Activated CD4-positive, alpha-beta memory T cell treated with anti-CD3 and anti-CD28 coated beads, Interleukin-2, amount 10 ng/mL, durations not matched to agents 7 days and 5 days (primary cell): ENCODE data around the gene DNAH10. TPM values are rescaled to one million over a fixed set of nuclear protein-coding genes. Genes with fewer than 3 reads are reported as not detected.

Experiments
- CTCF ChIA-PET: fragments of 350-600 bp; sonication (Branson Sonifier 250); formaldehyde crosslinking; loops from one replicate; lab custom pipeline; 2021; ENCODE audit warnings: antibody characterized with exemption, inconsistent platforms; lab: Charles Lee
- POLR2A ChIA-PET: fragments of 350-600 bp; sonication (Branson Sonifier 250); formaldehyde crosslinking; loops from one replicate; lab custom pipeline; 2021; ENCODE audit warnings: antibody characterized with exemption; lab: Charles Lee
- DNase-seq: peaks from one replicate; pipeline ENCODE4 v3.0.0-alpha.2; 2020
- H3K27ac Mint-ChIP-seq: one replicate; pipeline ENCODE4 v1.8.0; 2021; ENCODE audit warnings: mild to moderate bottlenecking, mixed read lengths
- H3K27me3 Mint-ChIP-seq: one replicate; pipeline ENCODE4 v1.8.0; 2021; ENCODE audit warnings: mixed read lengths
- H3K36me3 Mint-ChIP-seq: one replicate; pipeline ENCODE4 v1.8.0; 2021; ENCODE audit warnings: low read depth, mixed read lengths
- H3K4me1 Mint-ChIP-seq: one replicate; pipeline ENCODE4 v1.8.0; 2021; ENCODE audit warnings: mixed read lengths
- H3K4me3 Mint-ChIP-seq: one replicate; pipeline ENCODE4 v1.8.0; 2021; ENCODE audit warnings: mild to moderate bottlenecking, mixed read lengths
- H3K9me3 Mint-ChIP-seq: one replicate; pipeline ENCODE4 v1.8.0; 2021; ENCODE audit warnings: mixed read lengths
- total RNA-seq, 2 experiments: library from RNA; stranded (reverse); gene quantifications; one replicate each; pipeline ENCODE4 v1.2.3, GENCODE V29; 2021

Gene DNAH10, protein sequence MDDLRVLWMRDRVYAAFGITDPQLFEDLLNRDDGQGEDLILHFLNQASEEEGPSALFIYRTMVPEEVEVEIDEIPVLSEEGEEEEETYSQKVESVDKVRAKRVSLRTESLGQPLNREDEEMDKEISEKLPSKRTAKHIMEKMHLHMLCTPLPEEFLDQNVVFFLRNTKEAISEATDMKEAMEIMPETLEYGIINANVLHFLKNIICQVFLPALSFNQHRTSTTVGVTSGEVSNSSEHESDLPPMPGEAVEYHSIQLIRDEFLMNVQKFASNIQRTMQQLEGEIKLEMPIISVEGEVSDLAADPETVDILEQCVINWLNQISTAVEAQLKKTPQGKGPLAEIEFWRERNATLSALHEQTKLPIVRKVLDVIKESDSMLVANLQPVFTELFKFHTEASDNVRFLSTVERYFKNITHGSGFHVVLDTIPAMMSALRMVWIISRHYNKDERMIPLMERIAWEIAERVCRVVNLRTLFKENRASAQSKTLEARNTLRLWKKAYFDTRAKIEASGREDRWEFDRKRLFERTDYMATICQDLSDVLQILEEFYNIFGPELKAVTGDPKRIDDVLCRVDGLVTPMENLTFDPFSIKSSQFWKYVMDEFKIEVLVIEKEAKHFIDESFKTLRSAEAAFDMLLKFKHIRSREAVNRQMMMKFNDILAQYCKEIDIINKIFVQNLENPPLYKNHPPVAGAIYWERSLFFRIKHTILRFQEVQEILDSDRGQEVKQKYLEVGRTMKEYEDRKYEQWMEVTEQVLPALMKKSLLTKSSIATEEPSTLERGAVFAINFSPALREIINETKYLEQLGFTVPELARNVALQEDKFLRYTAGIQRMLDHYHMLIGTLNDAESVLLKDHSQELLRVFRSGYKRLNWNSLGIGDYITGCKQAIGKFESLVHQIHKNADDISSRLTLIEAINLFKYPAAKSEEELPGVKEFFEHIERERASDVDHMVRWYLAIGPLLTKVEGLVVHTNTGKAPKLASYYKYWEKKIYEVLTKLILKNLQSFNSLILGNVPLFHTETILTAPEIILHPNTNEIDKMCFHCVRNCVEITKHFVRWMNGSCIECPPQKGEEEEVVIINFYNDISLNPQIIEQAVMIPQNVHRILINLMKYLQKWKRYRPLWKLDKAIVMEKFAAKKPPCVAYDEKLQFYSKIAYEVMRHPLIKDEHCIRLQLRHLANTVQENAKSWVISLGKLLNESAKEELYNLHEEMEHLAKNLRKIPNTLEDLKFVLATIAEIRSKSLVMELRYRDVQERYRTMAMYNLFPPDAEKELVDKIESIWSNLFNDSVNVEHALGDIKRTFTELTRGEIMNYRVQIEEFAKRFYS (N-terminal part only)
- total RNA-seq: under 1 TPM in 1 of 2 experiments, not detected in 1; 0.13 TPM

DNA sequence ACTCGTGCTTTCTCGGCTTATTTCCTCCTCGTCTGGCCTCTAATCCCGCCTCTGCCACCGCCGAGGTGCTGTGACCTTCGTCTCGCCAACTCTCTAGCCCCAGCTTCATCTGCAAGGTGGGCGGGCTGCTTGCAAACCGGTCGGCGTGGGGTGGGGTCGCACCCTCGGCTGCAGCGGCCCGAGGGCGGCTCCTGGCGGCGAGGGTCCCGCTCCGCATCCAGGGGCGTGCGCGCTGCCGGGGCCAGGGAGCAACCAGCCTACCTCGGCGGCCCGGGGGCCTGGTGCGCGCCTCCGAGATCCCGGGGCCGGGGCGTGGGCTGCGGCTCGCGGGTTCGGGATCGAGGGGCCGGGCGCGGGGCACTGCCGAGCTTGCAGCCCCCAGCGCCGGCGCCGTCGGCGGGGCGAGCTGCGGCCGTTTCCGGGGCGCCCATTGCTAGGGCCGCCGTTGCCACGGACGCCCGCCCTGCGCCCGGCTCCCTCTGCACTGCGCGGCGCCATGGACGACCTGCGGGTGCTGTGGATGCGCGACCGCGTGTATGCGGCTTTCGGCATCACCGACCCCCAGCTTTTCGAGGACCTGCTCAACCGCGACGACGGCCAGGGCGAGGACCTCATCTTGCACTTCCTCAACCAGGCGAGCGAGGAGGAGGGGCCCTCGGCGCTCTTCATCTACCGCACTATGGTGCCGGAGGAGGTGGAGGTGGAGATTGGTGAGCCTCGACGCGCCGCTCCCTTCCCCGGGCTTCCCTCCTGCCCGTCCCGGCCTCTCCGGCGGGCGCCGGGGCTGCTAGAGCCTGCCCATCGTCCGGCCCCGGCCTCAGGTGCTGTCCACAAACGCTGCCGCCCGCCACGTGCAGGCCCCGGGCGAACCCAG lies at the start of gene DNAH10:
TSS of gene DNAH10 (plus strand) at position 461 of the 874 bp plus-strand sequence. CDS start at position 497, 36 bp downstream.
- ChIA-PET CTCF (no interaction called here), POLR2A (interaction anchor here (0.6 to 0.9 kb wide), 2 partner anchors 50 to 200 kb away, joined by 5 read pairs; partner anchors contain the start of gene ATP6V0A2)
- no peaks in the 10 kb centered on the region for H3K9me3 Mint-ChIP-seq
- peaks cover 7% of the 10 kb centered on the region for H3K36me3 Mint-ChIP-seq
- peaks cover 12% of the 10 kb centered on the region for H3K27me3 Mint-ChIP-seq
- peaks cover 7% of the 10 kb centered on the region for H3K4me1 Mint-ChIP-seq
- peak within 1 kb of the TSS; percentile 72 for H3K4me3 Mint-ChIP-seq
- no peak within 1 kb of the TSS for H3K27ac Mint-ChIP-seq
- DNase-seq: peak; percentile 27

DNA sequence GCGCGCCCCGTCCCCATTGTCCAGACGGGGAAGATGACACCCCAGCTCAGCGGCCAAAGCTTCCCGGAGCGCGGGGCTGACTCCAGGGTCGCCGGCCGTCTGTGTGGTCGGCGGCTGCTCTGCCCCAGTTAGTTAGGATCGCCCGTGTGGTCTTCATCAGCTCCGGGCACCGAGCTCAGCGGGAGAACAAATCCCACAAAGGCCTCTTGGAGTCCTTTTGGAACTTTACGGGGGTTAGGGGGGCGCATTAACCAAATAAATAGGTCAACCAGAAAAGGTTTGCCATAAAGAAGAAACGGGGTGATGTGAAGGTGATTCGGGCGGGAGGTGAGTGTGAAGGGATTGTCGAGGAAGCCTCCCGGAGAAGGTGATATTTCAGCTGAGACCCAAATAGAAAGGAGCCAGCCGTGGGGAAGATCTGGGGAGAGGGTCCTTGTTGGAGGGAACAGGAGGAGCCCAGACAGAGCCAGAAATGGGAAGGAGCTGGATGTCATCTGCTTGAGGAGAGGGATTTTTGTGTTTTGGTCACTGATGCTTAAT lies 49.3 kb upstream of the DNAH10 start:
- peak overlapping the region; percentile 81 for H3K27ac Mint-ChIP-seq
- peaks cover 4% of the 10 kb centered on the region for H3K36me3 Mint-ChIP-seq
- no peaks in the 10 kb centered on the region for H3K9me3 Mint-ChIP-seq
- H3K4me1 Mint-ChIP-seq: peaks cover 40% of the 10 kb centered on the region
- CTCF ChIA-PET: interaction anchor here (0.5 to 2.2 kb wide), 7 partner anchors 10 to 401 kb away, joined by 3 to 7 read pairs (median 4); partner anchors contain the start of genes SBNO1 and TCTN2
- H3K27me3 Mint-ChIP-seq: no peaks in the 10 kb centered on the region
- H3K4me3 Mint-ChIP-seq: peak overlapping the region; percentile 89
- POLR2A ChIA-PET: interaction anchor here (0.7 to 4.4 kb wide), 21 partner anchors 10 to 982 kb away, joined by 3 to 25 read pairs (median 5); partner anchors contain the start of genes DDX55, DNAH10, EIF2B1 and GTF2H3
- peak; percentile 18 for DNase-seq

DNA sequence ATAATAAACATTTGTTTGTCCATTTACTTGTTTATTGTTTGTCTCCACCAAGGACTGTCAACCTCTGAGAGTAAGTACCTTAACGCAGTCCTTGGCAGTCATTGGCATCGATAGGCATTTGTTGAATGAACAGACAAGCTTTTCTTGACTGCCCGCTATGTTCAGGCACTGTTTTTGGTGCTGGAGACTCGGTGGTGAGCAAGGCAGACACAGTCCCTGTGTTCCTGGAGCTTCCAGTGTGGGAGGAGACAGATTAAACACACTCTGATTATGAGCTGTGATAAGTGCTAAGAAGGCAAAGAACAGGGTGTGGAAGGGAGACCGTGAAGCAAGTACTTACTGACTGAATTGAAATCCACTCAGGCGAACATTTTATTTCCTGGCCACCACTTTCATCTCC lies 48.7 kb upstream of the DNAH10 start:
- CTCF ChIA-PET: interaction anchor here (0.5 to 2.2 kb wide), 4 partner anchors 9 to 402 kb away, joined by 3 to 7 read pairs (median 4); partner anchors contain the start of gene TCTN2
- Mint-ChIP-seq H3K36me3 (peaks cover 4% of the 10 kb centered on the region), H3K27ac (peak overlapping the region; percentile 81), H3K4me3 (peak overlapping the region; percentile 89), H3K4me1 (peaks cover 40% of the 10 kb centered on the region), H3K9me3 (no peaks in the 10 kb centered on the region), H3K27me3 (no peaks in the 10 kb centered on the region)
- peak; percentile 22 for DNase-seq
- POLR2A ChIA-PET: interaction anchor here (0.7 to 4.4 kb wide), 12 partner anchors 11 to 981 kb away, joined by 3 to 25 read pairs (median 3); partner anchors contain the start of genes DDX55, EIF2B1, GTF2H3 and MPHOSPH9

DNA sequence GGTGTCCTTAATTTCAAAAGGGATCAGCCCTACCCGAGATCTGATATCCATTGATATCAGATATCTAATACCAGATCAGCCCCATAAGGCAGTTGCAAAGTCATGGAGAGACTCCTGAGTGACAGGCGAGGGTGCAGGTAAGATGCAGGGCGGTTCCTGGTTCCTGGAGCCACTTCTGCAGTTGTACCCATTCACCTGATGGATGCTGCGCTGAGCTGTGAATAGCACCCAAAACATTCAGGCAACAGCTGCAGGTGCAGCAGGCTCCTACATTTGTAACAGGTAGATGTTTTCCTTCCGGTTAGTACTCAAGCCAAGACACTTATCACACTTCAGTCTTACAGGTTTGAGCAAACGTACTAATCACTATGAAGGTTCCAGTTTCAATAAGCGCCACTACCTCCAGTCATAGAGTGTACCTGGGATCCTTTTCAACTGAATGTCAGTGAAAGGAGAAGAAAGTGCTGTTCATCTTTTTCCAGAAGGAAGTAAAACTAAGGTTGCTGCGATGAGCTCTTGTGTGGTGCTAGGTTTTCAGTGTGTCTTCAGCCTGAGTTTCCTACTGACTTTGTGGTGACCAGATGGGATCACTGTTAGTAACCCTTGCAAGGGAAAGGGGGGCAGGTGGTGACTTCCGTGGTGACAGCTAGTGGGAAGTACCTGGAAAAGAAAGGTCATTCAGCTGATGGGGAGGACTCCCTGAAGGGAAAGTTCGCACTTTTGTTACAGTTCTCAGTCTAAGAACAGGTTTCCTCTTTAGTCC lies 48.1 kb upstream of the DNAH10 start:
- Mint-ChIP-seq H3K27ac (peak overlapping the region; percentile 81), H3K4me3 (peak overlapping the region; percentile 89), H3K9me3 (no peaks in the 10 kb centered on the region), H3K27me3 (no peaks in the 10 kb centered on the region), H3K36me3 (peaks cover 4% of the 10 kb centered on the region), H3K4me1 (peaks cover 40% of the 10 kb centered on the region)
- ChIA-PET CTCF (interaction anchor here (0.9 to 1.5 kb wide), 4 partner anchors 8 to 349 kb away, joined by 3 to 4 read pairs (median 3); partner anchors contain the start of gene SBNO1), POLR2A (interaction anchor here (0.9 to 4.4 kb wide), 10 partner anchors 11 to 485 kb away, joined by 3 to 25 read pairs (median 4); partner anchors contain the start of genes DDX55, EIF2B1, GTF2H3 and MPHOSPH9)
- peak; percentile 29 for DNase-seq

DNA sequence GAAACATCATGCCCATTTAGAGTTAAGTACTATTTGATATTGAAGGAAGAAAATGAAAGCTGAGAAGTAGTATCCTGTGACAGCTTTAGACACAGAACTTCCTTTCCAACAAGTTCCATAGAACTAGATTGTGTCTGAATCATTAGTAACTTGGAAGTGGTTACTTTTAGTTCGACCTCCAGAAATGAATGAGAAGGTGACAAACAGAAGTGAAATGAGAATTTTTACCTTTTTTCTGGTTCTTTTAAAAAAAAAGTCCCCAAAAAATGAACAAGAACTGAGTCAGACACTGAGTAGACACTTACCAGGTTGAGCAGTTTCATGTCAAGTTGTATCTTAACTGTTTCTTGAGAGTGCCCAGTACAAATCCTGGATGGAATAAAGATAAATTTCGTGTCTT lies 46.9 kb upstream of the DNAH10 start:
- no peaks in the 10 kb centered on the region for H3K9me3 Mint-ChIP-seq
- peak overlapping the region; percentile 89 for H3K4me3 Mint-ChIP-seq
- H3K27ac Mint-ChIP-seq: peak overlapping the region; percentile 81
- POLR2A ChIA-PET: interaction anchor here (0.5 to 4.4 kb wide), 5 partner anchors 9 to 483 kb away, joined by 3 to 25 read pairs (median 4); partner anchors contain the start of gene DDX55
- H3K36me3 Mint-ChIP-seq: peaks cover 7% of the 10 kb centered on the region
- H3K27me3 Mint-ChIP-seq: no peaks in the 10 kb centered on the region
- peaks cover 51% of the 10 kb centered on the region for H3K4me1 Mint-ChIP-seq
- CTCF ChIA-PET: interaction anchor here (1.5 kb wide), 1 partner anchor 83 kb away, joined by 3 read pairs; no protein-coding TSS in a partner anchor
- DNase-seq: no peak

DNA sequence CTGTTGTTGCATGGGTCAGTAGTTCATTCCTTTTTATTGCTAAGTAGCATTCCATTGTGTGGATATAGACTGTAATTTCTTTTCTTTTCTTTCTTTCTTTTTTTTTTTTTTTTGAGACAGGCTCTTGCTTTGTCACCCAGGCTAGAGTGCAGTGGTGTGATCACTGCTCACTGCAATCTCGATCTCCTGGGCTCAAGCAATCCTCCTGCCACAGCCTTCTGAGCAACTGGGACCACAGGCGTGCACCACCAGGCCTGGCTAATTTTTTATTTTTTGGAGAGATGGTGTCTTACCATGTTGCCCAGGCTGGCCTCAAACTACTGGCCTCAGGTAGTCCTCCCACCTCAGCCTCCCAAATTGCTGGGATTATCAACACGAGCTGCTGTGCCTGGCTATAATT lies 44.8 kb upstream of the DNAH10 start:
- no peaks in the 10 kb centered on the region for H3K9me3 Mint-ChIP-seq
- peaks cover 51% of the 10 kb centered on the region for H3K4me1 Mint-ChIP-seq
- no peaks in the 10 kb centered on the region for H3K27me3 Mint-ChIP-seq
- no peak overlapping the region for H3K27ac Mint-ChIP-seq
- ChIA-PET POLR2A (no interaction called here), CTCF (no interaction called here)
- peaks cover 16% of the 10 kb centered on the region for H3K36me3 Mint-ChIP-seq
- H3K4me3 Mint-ChIP-seq: no peak overlapping the region
- no peak for DNase-seq

DNA sequence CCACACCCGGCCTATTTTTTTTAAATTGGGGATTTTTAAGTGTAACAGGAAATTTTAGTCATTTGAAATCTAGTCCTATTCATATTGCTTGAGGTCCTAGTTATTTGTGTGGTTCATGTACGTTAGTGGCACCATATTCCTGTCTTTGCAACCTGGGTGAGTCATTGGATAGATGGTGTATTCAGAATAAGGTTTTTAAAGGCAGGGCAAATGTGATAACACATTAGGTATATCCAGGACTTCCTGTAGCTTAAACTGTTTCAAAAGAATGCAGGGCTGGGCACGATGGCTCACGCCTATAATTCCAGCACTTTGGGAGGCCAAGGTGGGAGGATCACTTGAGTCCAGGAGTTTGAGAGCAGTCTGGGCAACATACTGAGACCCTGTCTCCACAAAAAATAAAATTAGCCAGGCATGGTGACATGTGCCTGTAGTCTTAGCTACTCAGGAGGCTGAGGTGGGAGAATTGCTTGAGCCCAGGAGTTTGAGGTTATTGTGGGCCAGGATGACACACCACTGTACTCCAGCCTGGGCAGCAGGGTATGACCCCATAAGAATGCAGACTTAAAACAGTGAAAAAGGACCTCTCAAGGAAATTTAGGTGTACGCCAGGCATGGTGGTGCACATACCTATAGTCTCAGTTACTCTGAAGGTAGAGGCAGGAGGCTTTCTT lies 41.8 kb upstream of the DNAH10 start:
- CTCF ChIA-PET: no interaction called here
- no peaks in the 10 kb centered on the region for H3K27me3 Mint-ChIP-seq
- H3K9me3 Mint-ChIP-seq: no peaks in the 10 kb centered on the region
- H3K4me3 Mint-ChIP-seq: no peak overlapping the region
- peaks cover 38% of the 10 kb centered on the region for H3K4me1 Mint-ChIP-seq
- peaks cover 21% of the 10 kb centered on the region for H3K36me3 Mint-ChIP-seq
- H3K27ac Mint-ChIP-seq: peak overlapping the region; percentile 38
- DNase-seq: no peak
- POLR2A ChIA-PET: interaction anchor here (1.0 kb wide), 1 partner anchor 9 kb away, joined by 3 read pairs; no protein-coding TSS in a partner anchor

DNA sequence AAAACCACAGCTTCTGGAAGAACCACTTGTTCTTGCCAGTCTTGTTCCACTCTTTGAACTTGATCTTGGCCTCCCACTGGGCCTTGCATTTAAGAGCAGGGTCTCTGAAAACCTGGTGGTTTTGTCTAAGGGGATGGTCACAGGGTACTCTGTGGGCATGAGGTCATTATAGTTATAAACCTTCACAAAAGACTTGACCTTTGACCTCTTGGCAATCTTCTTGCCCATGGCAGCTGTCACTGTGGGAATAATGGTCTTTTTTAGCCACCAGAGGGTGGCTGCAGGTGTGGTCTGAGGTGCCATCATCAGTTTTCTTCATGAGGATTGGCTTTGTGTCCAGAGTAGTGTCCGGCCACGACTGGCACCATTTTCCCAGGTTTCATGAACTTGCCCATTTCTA lies 40.9 kb upstream of the DNAH10 start:
- Mint-ChIP-seq H3K36me3 (peaks cover 27% of the 10 kb centered on the region), H3K9me3 (no peaks in the 10 kb centered on the region), H3K27me3 (no peaks in the 10 kb centered on the region), H3K4me1 (peaks cover 34% of the 10 kb centered on the region), H3K27ac (peak overlapping the region; percentile 3), H3K4me3 (no peak overlapping the region)
- POLR2A ChIA-PET: no interaction called here
- DNase-seq: no peak
- CTCF ChIA-PET: no interaction called here

DNA sequence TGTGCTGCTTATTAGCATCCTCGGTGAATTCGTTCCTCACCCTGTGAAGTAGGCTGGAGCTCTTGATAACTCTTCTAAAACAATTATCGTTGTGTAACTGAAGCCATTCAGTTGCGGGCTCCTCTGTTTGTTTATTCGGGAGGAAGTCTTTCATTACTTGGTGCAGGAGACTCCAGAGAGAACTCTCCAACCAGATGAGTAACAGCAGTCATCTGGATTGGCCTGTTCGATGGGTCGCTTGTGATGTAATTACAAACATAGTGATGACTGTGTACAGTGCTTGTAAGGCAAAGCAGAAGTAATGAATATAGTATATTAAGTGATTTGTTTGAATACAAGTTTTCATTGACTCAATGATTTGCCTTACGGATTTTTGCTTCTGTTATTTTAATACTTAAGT lies 39.1 kb upstream of the DNAH10 start:
- H3K27ac Mint-ChIP-seq: no peak overlapping the region
- POLR2A ChIA-PET: no interaction called here

DNA sequence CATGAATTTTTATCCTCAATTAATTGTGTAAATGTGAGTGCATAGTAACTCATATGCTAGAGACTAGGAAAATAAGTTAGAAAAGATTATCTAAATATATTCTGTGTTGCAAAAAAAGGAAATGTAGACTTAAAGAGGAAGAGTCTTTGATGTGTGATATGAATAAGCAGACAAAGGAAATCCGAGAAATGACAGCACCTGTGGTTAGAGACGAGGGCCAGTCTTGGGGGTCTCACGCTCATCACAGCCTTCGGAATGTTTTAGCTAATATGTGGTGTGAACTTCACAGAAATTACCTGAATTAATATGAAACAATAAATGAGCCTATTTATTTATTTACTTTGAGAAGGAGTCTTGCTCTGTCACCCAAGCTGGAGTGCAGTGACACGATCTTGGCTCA lies 38.3 kb upstream of the DNAH10 start:
- DNase-seq: no peak
- no peak overlapping the region for H3K4me3 Mint-ChIP-seq
- peaks cover 29% of the 10 kb centered on the region for H3K4me1 Mint-ChIP-seq
- CTCF ChIA-PET: interaction anchor here (0.7 to 1.4 kb wide), 2 partner anchors 11 to 263 kb away, joined by 3 to 5 read pairs; partner anchors contain the start of gene ATP6V0A2
- no peak overlapping the region for H3K27ac Mint-ChIP-seq
- H3K9me3 Mint-ChIP-seq: no peaks in the 10 kb centered on the region
- no peaks in the 10 kb centered on the region for H3K27me3 Mint-ChIP-seq
- POLR2A ChIA-PET: interaction anchor here (2.7 kb wide), 1 partner anchor 10 kb away, joined by 25 read pairs; the partner anchor contains the start of gene ATP6V0A2
- peaks cover 43% of the 10 kb centered on the region for H3K36me3 Mint-ChIP-seq

More for the DNA sequence above, 39.1 kb upstream of the DNAH10 start:
- peaks cover 29% of the 10 kb centered on the region for H3K4me1 Mint-ChIP-seq
- CTCF ChIA-PET: interaction anchor here (1.4 kb wide), 1 partner anchor 10 kb away, joined by 3 read pairs; no protein-coding TSS in a partner anchor
- H3K4me3 Mint-ChIP-seq: no peak overlapping the region
- H3K9me3 Mint-ChIP-seq: no peaks in the 10 kb centered on the region
- no peaks in the 10 kb centered on the region for H3K27me3 Mint-ChIP-seq
- peaks cover 38% of the 10 kb centered on the region for H3K36me3 Mint-ChIP-seq
- no peak for DNase-seq
